SU-DHL-6 (cell line): Measurements from ENCODE around the gene ART5.

ENCODE experiments used
- H2AFZ ChIP-seq: fragments of 200-600 bp; sonication (generic); 2 replicates; pipeline ENCODE4 v1.6.1; 2014; ENCODE audit warnings: low read depth, mild to moderate bottlenecking, moderate library complexity, mixed read lengths, antibody characterized with exemption, low read length; ENCODE audit not compliant: severe bottlenecking
- H3F3A ChIP-seq: fragments of 200-600 bp; shearing (Covaris generic); 2 replicates; pipeline ENCODE4 v1.6.0; 2016; ENCODE audit warnings: antibody characterized with exemption, mild to moderate bottlenecking; ENCODE audit not compliant: insufficient read depth
- H3K27ac ChIP-seq: fragments of 200-600 bp; sonication (generic); 2 replicates; pipeline ENCODE4 v1.5.1; 2016; ENCODE audit warnings: low read depth, mild to moderate bottlenecking, low read length, moderate library complexity, mixed read lengths
- H3K27me3 ChIP-seq: fragments of 200-600 bp; sonication (generic), shearing (Covaris generic); 2 replicates; pipeline ENCODE4 v1.6.0; 2014; ENCODE audit warnings: mild to moderate bottlenecking, low read length
- H3K36me3 ChIP-seq: fragments of 200-600 bp; sonication (generic); 2 replicates; pipeline ENCODE4 v1.6.1; 2014; ENCODE audit warnings: mild to moderate bottlenecking, low read length, mixed read lengths
- H3K4me2 ChIP-seq: fragments of 300-600, 200-600 bp; shearing (Covaris generic), sonication (generic); 2 replicates; pipeline ENCODE4 v1.6.0; 2014; ENCODE audit warnings: low read length, low read depth, mild to moderate bottlenecking; ENCODE audit not compliant: poor library complexity, severe bottlenecking
- H3K4me3 ChIP-seq: fragments of 200-600 bp; sonication (generic); 2 replicates; pipeline ENCODE4 v1.5.1; 2014; ENCODE audit warnings: antibody characterized with exemption, low read length, mild to moderate bottlenecking, mixed read lengths; ENCODE audit not compliant: insufficient read depth, poor library complexity, severe bottlenecking
- H3K79me2 ChIP-seq: fragments of 200-600 bp; sonication (generic); 2 replicates; pipeline ENCODE4 v1.6.1; 2014; ENCODE audit warnings: mild to moderate bottlenecking, low read length, moderate library complexity; ENCODE audit not compliant: insufficient read depth
- H3K9ac ChIP-seq: fragments of 200-600 bp; sonication (generic); 2 replicates; pipeline ENCODE4 v1.7.0; 2014; ENCODE audit warnings: mild to moderate bottlenecking, low read length
- H3K9me2 ChIP-seq: fragments of 200-600 bp; sonication (generic); replicated peaks from 2 replicates; pipeline ENCODE4 v1.6.1; 2014; ENCODE audit warnings: low read length; ENCODE audit not compliant: insufficient read depth
- H3K9me3 ChIP-seq: fragments of 200-600 bp; sonication (generic); 2 replicates; pipeline ENCODE4 v1.6.1; 2014; ENCODE audit warnings: low read length, mixed read lengths; ENCODE audit not compliant: insufficient read depth
- H4K20me1 ChIP-seq: fragments of 200-600 bp; sonication (generic); 2 replicates; pipeline ENCODE4 v1.6.1; 2014; ENCODE audit warnings: low read depth, mild to moderate bottlenecking, antibody characterized with exemption, low read length, moderate library complexity, mixed read lengths
- CTCF ChIP-seq: fragments of 200-600 bp; sonication (generic); IDR thresholded peaks from one replicate; pipeline ENCODE4 v1.5.1; 2017; ENCODE audit warnings: antibody characterized with exemption, mild to moderate bottlenecking, low read length, moderate library complexity; ENCODE audit not compliant: insufficient read depth, poor library complexity, severe bottlenecking
- EZH2phosphoT487 ChIP-seq: fragments of 200-600 bp; sonication (generic), shearing (Covaris generic); conservative IDR thresholded peaks from 2 replicates; pipeline ENCODE4 v1.6.1; 2018; ENCODE audit warnings: mild to moderate bottlenecking, antibody characterized with exemption, low read length, moderate library complexity, mixed read lengths

Gene ART5

GRCh38 chr11:3632070-3632660, 9.6 kb downstream of the ART5 start:
- H2AFZ ChIP-seq, result no peak overlapping the region
- H3K79me2 ChIP-seq, result no peaks in the 10 kb centered on the region
- no peaks in the 10 kb centered on the region for H3K9me3 ChIP-seq
- H3K27me3 ChIP-seq, result no peaks in the 10 kb centered on the region
- no peak overlapping the region for H3K27ac ChIP-seq
- TF ChIP-seq CTCF (no peak), EZH2phosphoT487 (no peak)
- no peaks in the 10 kb centered on the region for H4K20me1 ChIP-seq
- H3K9ac ChIP-seq, result no peak overlapping the region
- no peaks in the 10 kb centered on the region for H3K36me3 ChIP-seq
- H3F3A ChIP-seq, result no peaks in the 10 kb centered on the region
- H3K4me2 ChIP-seq, result no peak overlapping the region
- H3K4me3 ChIP-seq, result no peak overlapping the region
- no peaks in the 10 kb centered on the region for H3K9me2 ChIP-seq

GRCh38 chr11:3631331-3631730, 10.5 kb downstream of the ART5 start:
- no peak overlapping the region for H3K27ac ChIP-seq
- H3F3A ChIP-seq, result no peaks in the 10 kb centered on the region
- no peaks in the 10 kb centered on the region for H3K36me3 ChIP-seq
- H3K9me2 ChIP-seq, result no peaks in the 10 kb centered on the region
- no peaks in the 10 kb centered on the region for H3K9me3 ChIP-seq
- H4K20me1 ChIP-seq, result no peaks in the 10 kb centered on the region
- no peak overlapping the region for H3K9ac ChIP-seq
- no peak for TF ChIP-seq CTCF
- TF ChIP-seq EZH2phosphoT487, result no peak
- H3K4me2 ChIP-seq, result no peak overlapping the region
- no peaks in the 10 kb centered on the region for H3K79me2 ChIP-seq
- H3K4me3 ChIP-seq, result no peak overlapping the region
- no peaks in the 10 kb centered on the region for H3K27me3 ChIP-seq
- no peak overlapping the region for H2AFZ ChIP-seq

GRCh38 chr11:3627291-3627690, 14.5 kb downstream of the ART5 start:
- Histone ChIP-seq H3K4me3 (no peak overlapping the region), H3K36me3 (no peaks in the 10 kb centered on the region), H3K9me2 (no peaks in the 10 kb centered on the region), H3K27ac (no peak overlapping the region), H3K9ac (no peak overlapping the region), H4K20me1 (no peaks in the 10 kb centered on the region), H3K4me2 (no peak overlapping the region), H3K27me3 (no peaks in the 10 kb centered on the region), H3K9me3 (no peaks in the 10 kb centered on the region), H3F3A (no peaks in the 10 kb centered on the region), H3K79me2 (no peaks in the 10 kb centered on the region), H2AFZ (no peak overlapping the region)
- TF ChIP-seq CTCF, result no peak
- no peak for TF ChIP-seq EZH2phosphoT487
